Neural cell (in vitro differentiated cells): ENCODE measurements around the gene KCNJ12.
"Not testable (repeated sequence)": the region's sequence is repeated elsewhere in the genome, so short reads cannot be mapped to it uniquely, and the experiment has no call there.

Source experiments
- CTCF ChIP-seq: fragments of 450-650 bp; IDR thresholded peaks from 2 replicates; pipeline ENCODE4 v1.5.1; 2014; ENCODE audit warnings: antibody characterized with exemption, mild to moderate bottlenecking, moderate library complexity; ENCODE audit not compliant: poor library complexity, severe bottlenecking
- EP300 ChIP-seq: fragments of 450-650 bp; conservative IDR thresholded peaks from 2 replicates; pipeline ENCODE4 v1.6.1; 2014; ENCODE audit warnings: antibody characterized with exemption, mild to moderate bottlenecking, moderate library complexity; ENCODE audit not compliant: poor library complexity, severe bottlenecking
- EZH2 ChIP-seq: fragments of 200-600, 300-800 bp; shearing (Covaris generic), sonication (generic); IDR thresholded peaks from 2 replicates; pipeline ENCODE4 v1.6.1; 2014; ENCODE audit warnings: antibody characterized with exemption, low read length, borderline replicate concordance, mild to moderate bottlenecking; ENCODE audit not compliant: insufficient read depth, poor library complexity, severe bottlenecking
- MXI1 ChIP-seq: fragments of 450-650 bp; conservative IDR thresholded peaks from 2 replicates; pipeline ENCODE4 v1.6.1; 2014; ENCODE audit warnings: antibody characterized with exemption, mild to moderate bottlenecking; ENCODE audit not compliant: poor library complexity, severe bottlenecking
- POLR2AphosphoS5 ChIP-seq: IDR thresholded peaks from 2 replicates; pipeline ENCODE4 v1.6.1; 2012
- RAD21 ChIP-seq: fragments of 450-650 bp; conservative IDR thresholded peaks from 2 replicates; pipeline ENCODE4 v1.6.1; 2014; ENCODE audit warnings: antibody characterized with exemption, mild to moderate bottlenecking, moderate library complexity
- REST ChIP-seq: IDR thresholded peaks from 2 replicates; pipeline ENCODE4 v1.6.1; 2012; ENCODE audit warnings: borderline replicate concordance
- SMC3 ChIP-seq: fragments of 450-650 bp; conservative IDR thresholded peaks from 2 replicates; pipeline ENCODE4 v1.6.1; 2014; ENCODE audit warnings: antibody characterized with exemption, mild to moderate bottlenecking, moderate library complexity; ENCODE audit not compliant: poor library complexity
- TAF1 ChIP-seq: IDR thresholded peaks from 2 replicates; pipeline ENCODE4 v1.6.1; 2012; ENCODE audit warnings: low read depth

- not testable (repeated sequence) for TF ChIP-seq MXI1, CTCF, EP300, EZH2, SMC3, POLR2AphosphoS5, RAD21, REST, TAF1
Measured at GRCh38 chr17:21417349-21417748, 41.2 kb downstream of the KCNJ12 start.
